Spinal cord (tissue), 10 donors: Measurements from ENCODE around the gene CCIN. TPM values are rescaled to one million over a fixed set of nuclear protein-coding genes. Genes with fewer than 3 reads are reported as not detected.

ENCODE experiments used
- DNase-seq, 6 donors: peaks; one replicate each; pipeline versions ENCODE4 v3.0.0 to v3.0.0-alpha.2; 2013 to 2015; ENCODE audit warnings: low spot score in 6 of 6, low read depth in 4 of 6
- H3K27ac ChIP-seq: one replicate; pipeline ENCODE4 v1.5.1; 2013; ENCODE audit warnings: low read depth, low read length, control low read depth
- H3K27me3 ChIP-seq: one replicate; pipeline ENCODE4 v1.6.1; 2013; ENCODE audit warnings: low read length; ENCODE audit not compliant: control insufficient read depth, insufficient read depth
- H3K36me3 ChIP-seq: one replicate; pipeline ENCODE4 v1.6.1; 2013; ENCODE audit warnings: low read length; ENCODE audit not compliant: control insufficient read depth, insufficient read depth
- H3K4me1 ChIP-seq: one replicate; pipeline ENCODE4 v1.6.1; 2013; ENCODE audit warnings: low read length; ENCODE audit not compliant: control insufficient read depth, insufficient read depth
- H3K4me3 ChIP-seq: one replicate; pipeline ENCODE4 v1.5.1; 2013; ENCODE audit warnings: low read depth, low read length, control low read depth
- H3K9me3 ChIP-seq: one replicate; pipeline ENCODE4 v1.6.1; 2013; ENCODE audit warnings: low read length; ENCODE audit not compliant: control insufficient read depth, insufficient read depth
- WGBS: methylation state at CpG from one replicate; pipeline ENCODE4 v1.1.5; 2013; ENCODE audit warnings: missing lambda C conversion rate; ENCODE audit not compliant: insufficient coverage; 5-methylcytosine and 5-hydroxymethylcytosine counted together
- polyA plus RNA-seq, 2 donors: library from polyadenylated mRNA; unstranded; fragments of 120-200 nt; gene quantifications; one replicate each; pipeline ENCODE4 v1.2.1, GENCODE V29; 2013; ENCODE audit not compliant: insufficient read length in 2 of 2
- total RNA-seq, 2 donors: library from RNA; depleted of rRNA in 1 of 2; stranded (reverse); fragments of 120-200 nt in 1 of 2; fragments of >200 nt in 1 of 2; gene quantifications; one replicate each; pipeline versions ENCODE4 v1.2.3 to v1.2.4, GENCODE V29; 2013 to 2014
- donor health status: healthy.

Gene CCIN
- total and polyA plus RNA-seq, 4 donors: 0.35 to 0.50 (median 0.40) TPM

DNA sequence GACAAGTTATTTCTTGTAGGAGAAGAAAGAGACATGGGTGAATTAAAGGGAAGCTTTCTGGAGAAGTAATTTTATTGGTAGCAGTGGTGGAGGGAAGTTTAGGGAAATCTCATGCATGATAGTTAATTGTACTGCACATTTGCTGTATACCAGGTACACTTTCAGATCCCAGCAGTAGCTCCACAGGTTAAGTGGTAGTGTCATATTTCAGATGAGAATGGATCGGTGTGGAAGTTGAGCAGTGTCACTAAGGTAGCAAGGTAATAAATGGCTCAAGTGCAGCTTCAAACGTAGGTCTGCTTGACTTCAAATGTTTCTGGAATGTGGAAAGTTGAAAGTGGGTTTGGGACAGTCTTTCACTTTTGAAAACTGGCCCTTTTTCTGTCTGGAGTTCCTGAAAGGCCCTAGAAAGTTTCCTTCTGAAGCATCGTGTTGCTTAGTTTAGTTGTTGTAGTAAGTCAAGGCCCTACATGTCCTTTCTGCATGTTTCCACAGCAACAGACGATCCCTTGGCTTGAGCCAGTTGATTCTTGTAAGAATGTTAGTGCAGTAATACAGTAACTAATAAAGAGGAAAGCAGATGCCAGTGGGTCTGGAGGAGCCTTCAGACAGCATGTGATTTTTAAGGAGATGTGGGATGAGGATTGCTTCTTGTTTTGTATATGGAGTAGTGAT is 25.3 kb downstream of the CCIN start:
- DNase-seq: no peak
- no peak overlapping the region for H3K4me3 ChIP-seq
- WGBS: 56% methylated on average over 3 of the region's 4 CpGs
- H3K4me1 ChIP-seq: peaks cover 7% of the 10 kb centered on the region
- H3K36me3 ChIP-seq: peaks cover 19% of the 10 kb centered on the region
- H3K27ac ChIP-seq: no peak overlapping the region
- no peaks in the 10 kb centered on the region for H3K27me3 ChIP-seq
- H3K9me3 ChIP-seq: no peaks in the 10 kb centered on the region

GRCh38 chr9:36204906-36205547 is 35.8 kb downstream of the CCIN start:
- Histone ChIP-seq H3K9me3 (no peaks in the 10 kb centered on the region), H3K36me3 (peaks cover 59% of the 10 kb centered on the region), H3K27ac (no peak overlapping the region), H3K4me3 (no peak overlapping the region), H3K27me3 (no peaks in the 10 kb centered on the region), H3K4me1 (peaks cover 11% of the 10 kb centered on the region)
- no peak for DNase-seq
- 88% methylated on average over 8 of the region's 11 CpGs for WGBS

- no peaks in the 10 kb centered on the region for H3K27me3 ChIP-seq
- no peaks in the 10 kb centered on the region for H3K9me3 ChIP-seq
- WGBS: 40% methylated on average over 1 of the region's 4 CpGs
- peaks cover 26% of the 10 kb centered on the region for H3K4me1 ChIP-seq
- H3K27ac ChIP-seq: no peak overlapping the region
- DNase-seq: peak in 1 of 6 donors; percentile 31
- H3K36me3 ChIP-seq: peaks cover 69% of the 10 kb centered on the region
- H3K4me3 ChIP-seq: no peak overlapping the region
These were observed 37.8 kb downstream of the CCIN start for GRCh38 chr9:36207016-36207415.

DNA sequence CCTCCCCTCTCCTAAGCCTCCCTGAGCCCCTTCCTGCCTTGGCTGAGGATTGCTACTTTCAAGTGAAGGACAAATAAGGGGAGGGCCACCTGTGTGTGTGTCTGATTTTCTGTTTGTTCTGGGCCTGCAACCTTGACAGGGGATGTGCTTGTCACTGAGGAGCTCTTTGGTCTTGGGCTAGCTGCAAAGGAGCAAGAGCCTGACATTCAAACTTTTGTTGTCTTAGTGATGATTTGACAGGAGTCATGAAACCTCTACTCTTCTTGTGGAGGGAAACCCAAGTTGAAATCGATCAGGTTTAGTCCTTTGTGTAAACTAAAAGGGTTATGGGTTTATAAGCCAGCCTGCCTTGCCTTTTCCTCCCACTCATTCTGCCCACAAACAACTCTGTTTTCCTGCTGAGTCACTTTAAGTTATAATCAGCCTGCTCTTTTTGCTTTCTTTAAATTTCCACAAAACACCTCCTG is 38.4 kb downstream of the CCIN start:
- no peaks in the 10 kb centered on the region for H3K9me3 ChIP-seq
- H3K4me1 ChIP-seq: peaks cover 26% of the 10 kb centered on the region
- H3K27ac ChIP-seq: no peak overlapping the region
- no CpG with 5 or more reads among the region's 1 CpG for WGBS
- no peak for DNase-seq
- no peaks in the 10 kb centered on the region for H3K27me3 ChIP-seq
- no peak overlapping the region for H3K4me3 ChIP-seq
- H3K36me3 ChIP-seq: peaks cover 69% of the 10 kb centered on the region

GRCh38 chr9:36208521-36209253 is 39.5 kb downstream of the CCIN start:
- H3K27ac ChIP-seq: no peak overlapping the region
- WGBS: 89% methylated on average over 9 of the region's 10 CpGs
- DNase-seq: no peak
- H3K27me3 ChIP-seq: no peaks in the 10 kb centered on the region
- H3K4me3 ChIP-seq: no peak overlapping the region
- no peaks in the 10 kb centered on the region for H3K9me3 ChIP-seq
- H3K4me1 ChIP-seq: peaks cover 26% of the 10 kb centered on the region
- H3K36me3 ChIP-seq: peaks cover 70% of the 10 kb centered on the region

GRCh38 chr9:36210722-36211121 is 41.5 kb downstream of the CCIN start:
- no peak overlapping the region for H3K4me3 ChIP-seq
- peaks cover 28% of the 10 kb centered on the region for H3K4me1 ChIP-seq
- peaks cover 60% of the 10 kb centered on the region for H3K36me3 ChIP-seq
- peak in 1 of 6 donors; percentile 7 for DNase-seq
- no peaks in the 10 kb centered on the region for H3K9me3 ChIP-seq
- H3K27me3 ChIP-seq: no peaks in the 10 kb centered on the region
- H3K27ac ChIP-seq: no peak overlapping the region
- 30% methylated on average over 2 of the region's 8 CpGs for WGBS

- H3K4me3 ChIP-seq: no peak overlapping the region
- peaks cover 57% of the 10 kb centered on the region for H3K36me3 ChIP-seq
- H3K9me3 ChIP-seq: no peaks in the 10 kb centered on the region
- peaks cover 26% of the 10 kb centered on the region for H3K4me1 ChIP-seq
- no peak for DNase-seq
- no peaks in the 10 kb centered on the region for H3K27me3 ChIP-seq
- H3K27ac ChIP-seq: no peak overlapping the region
- 80% methylated on average over 4 of the region's 7 CpGs for WGBS
These were observed 42.3 kb downstream of the CCIN start for GRCh38 chr9:36211510-36211909.

- 70% methylated on average over 1 of the region's 4 CpGs for WGBS
- peaks cover 17% of the 10 kb centered on the region for H3K4me1 ChIP-seq
- H3K36me3 ChIP-seq: peaks cover 58% of the 10 kb centered on the region
These were observed 44.2 kb downstream of the CCIN start for GRCh38 chr9:36213387-36213786.

DNA sequence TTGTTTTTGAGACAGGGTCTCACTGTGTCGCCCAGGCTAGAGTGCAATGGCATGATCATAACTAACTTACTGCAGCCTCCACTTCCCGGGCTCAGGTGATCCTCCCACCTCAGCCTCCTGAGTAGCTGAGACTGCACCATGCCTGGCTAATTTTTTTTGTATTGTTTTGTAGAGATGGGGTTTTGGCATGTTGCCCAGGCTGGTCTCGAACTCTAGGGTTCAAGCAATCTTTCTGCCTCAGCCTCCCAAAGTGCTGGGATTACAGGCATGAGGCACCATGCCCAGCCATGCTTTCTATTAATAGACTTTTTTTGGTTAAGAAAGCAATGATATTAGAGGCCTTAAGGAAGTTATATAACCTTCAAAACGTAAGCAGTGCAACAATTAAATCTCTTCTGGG is 44.8 kb downstream of the CCIN start:
- Histone ChIP-seq H3K4me1 (peaks cover 17% of the 10 kb centered on the region), H3K27me3 (no peaks in the 10 kb centered on the region), H3K36me3 (peaks cover 58% of the 10 kb centered on the region), H3K4me3 (no peak overlapping the region), H3K27ac (no peak overlapping the region), H3K9me3 (no peaks in the 10 kb centered on the region)
- WGBS: no CpG with 5 or more reads among the region's 4 CpGs
- peak in 1 of 6 donors; percentile 6 for DNase-seq

More at GRCh38 chr9:36213387-36213786, 44.2 kb downstream of the CCIN start:
- no peak overlapping the region for H3K4me3 ChIP-seq
- no peak overlapping the region for H3K27ac ChIP-seq
- DNase-seq: no peak
- no peaks in the 10 kb centered on the region for H3K27me3 ChIP-seq
- H3K9me3 ChIP-seq: no peaks in the 10 kb centered on the region
